HG03159 (cell line): Measurements from ENCODE around the gene VWDE.
A peak's percentile ranks its signal among the peaks of the same experiment; 100 is the strongest.

ENCODE experiments used
- ATAC-seq: cut with Tn5 transposase; IDR thresholded peaks from one replicate; pipeline ENCODE4 v1.9.1; 2021; ENCODE audit warnings: mild to moderate bottlenecking, moderate library complexity; ENCODE audit not compliant: unreplicated experiment

Gene VWDE

DNA sequence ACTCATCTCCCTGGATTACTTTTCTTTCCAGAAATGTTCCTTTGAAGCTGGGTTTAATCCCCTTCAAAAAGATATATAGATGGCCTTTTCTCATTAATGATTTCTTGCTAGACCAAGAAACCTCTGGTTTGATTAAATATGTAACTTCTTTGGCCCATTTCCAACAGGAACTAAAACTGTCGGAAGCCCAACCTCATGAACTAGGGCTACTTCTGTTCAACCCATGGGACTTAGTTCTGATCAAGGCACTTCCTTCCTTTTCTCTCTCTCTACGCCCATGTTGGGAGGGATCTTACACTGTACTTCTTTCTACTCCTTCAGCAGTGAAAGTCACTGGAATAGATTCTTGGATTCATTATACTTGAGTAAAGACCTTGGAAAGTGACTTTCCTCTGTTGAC lies 109.0 kb downstream of the VWDE start:
- peak; percentile 72 for ATAC-seq

DNA sequence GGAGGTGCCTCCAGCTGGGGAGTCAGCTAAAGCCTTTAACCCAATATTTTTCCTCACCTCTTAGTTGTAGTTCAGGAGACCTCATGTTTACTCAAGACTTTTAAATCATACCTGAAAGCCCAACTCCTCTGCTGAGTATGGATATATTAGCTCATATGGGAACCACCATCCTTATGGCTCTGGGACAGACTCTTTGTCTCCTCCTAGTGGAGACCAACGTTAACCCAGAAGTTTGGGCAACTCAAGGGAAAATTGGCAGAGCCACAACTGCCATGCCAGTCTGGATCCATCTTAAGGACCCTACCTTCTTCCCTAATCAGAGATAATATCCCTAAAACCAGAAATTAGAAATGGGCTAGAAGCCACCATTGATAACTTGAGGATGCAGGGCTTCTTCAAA lies 111.8 kb downstream of the VWDE start:
- no peak for ATAC-seq

DNA sequence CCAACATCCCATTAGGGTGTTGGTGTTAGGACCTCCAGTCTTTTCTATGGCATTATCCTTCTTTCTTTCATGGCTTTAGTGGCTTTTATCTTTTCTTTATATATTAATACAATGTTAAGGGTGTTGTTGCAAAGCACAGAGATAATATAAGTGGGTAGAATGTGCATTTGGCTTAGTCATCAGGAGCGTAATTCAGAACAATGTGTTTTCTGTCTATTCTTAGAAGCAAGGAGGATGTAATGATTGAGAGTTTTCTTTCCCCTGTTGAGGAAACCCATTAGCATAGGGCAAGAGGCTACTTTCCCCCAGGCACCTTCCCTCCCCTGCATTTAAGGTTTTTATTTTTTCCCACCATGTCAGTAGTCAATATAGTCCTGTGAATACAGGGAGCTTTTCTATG lies 112.9 kb downstream of the VWDE start:
- no peak for ATAC-seq

DNA sequence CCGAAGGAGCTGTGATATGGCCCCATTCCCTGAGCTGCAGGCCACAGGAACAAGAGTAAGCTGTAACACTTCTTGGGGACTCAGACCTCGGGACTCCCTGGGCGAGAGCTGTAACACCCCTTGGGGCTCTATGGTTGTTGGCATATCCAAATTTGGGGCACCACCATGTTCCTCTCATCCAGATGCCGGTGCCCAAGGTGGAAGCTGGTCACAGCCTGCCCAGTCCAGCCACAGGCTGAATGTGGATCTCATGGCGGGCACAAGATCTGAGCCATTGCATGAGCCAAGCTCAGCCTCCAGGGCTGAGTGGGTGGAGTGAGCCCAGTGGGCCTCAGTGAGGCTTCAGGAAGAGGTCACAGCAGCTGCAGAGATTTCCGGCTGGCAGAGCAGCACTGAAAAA lies 113.7 kb downstream of the VWDE start:
- no peak for ATAC-seq

DNA sequence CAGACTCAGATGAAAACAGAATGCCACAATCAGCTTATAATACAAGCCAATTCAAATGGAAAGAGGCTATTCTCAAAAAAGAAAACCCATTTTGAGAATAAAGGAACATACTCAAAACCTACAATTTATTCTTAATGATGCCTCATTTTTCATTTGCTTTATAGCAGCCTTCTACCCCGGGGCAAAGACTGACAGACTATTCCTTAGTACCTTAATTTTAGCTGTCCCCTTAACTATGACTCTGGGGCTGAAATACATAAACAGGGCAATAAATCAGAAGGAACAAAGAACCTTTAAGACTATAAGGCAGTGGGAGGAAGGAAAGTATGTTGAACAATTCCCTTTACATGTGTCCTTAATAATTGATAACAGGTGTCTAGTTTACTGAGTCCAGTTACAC lies 115.8 kb downstream of the VWDE start:
- no peak for ATAC-seq

DNA sequence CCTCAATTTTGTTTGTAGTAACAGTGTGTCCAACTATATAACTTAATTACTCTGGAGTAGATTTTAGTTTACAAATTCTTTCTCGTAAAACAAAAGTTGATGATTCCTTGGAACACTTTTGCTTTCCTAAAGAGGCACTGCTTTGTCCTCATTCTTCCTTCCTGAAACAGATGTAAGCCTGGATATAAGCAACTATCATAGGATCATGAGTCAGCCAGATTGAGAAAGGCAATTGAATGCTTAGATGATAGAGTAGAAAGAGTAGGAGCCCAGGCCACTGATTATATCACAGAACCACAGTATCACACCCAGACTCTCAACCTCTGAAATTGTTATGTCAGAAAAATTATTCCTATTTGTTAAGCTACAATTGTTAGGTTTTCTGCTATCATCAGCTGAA lies 122.6 kb downstream of the VWDE start:
- ATAC-seq: no peak
